ENCODE data around the gene DNAL1. TPM values are rescaled to one million over a fixed set of nuclear protein-coding genes. Genes with fewer than 3 reads are reported as not detected.
A peak's percentile ranks its signal among the peaks of the same experiment; 100 is the strongest.

DNAL1 gene
- total and polyA plus RNA-seq, 2 of the 13 experiments (the other 11 are each of a cell fraction or from before 2014, with no cell fraction given) = 1.4 to 13.3 TPM

GRCh38 chr14:73725116-73726024 lies 80.6 kb downstream of the DNAL1 start:
- Histone ChIP-seq H3K4me1 (ENCODE audit: insufficient read depth, low read length) (peaks cover 26% of the 10 kb centered on the region), H3K4me2 (ENCODE audit: low read depth, low read length) (no peak overlapping the region), H3K79me2 (ENCODE audit: insufficient read depth, low read length) (no peaks in the 10 kb centered on the region), H2AFZ (ENCODE audit: low read length) (no peak overlapping the region), H4K20me1 (ENCODE audit: insufficient read depth, low read length) (peaks cover 3% of the 10 kb centered on the region; the same call in 1 of the 2 replicates), H3K4me3 (replicated peaks in 1 of 3; ENCODE audit: insufficient read depth in 1 of 3, low read depth in 2 of 3, low read length in 3 of 3) (no peak overlapping the region), H3K36me3 (replicated peaks in 1 of 2; ENCODE audit: control insufficient read depth in 1 of 2, insufficient read depth in 2 of 2, low read length in 2 of 2) (peaks cover 46 to 92% of the 10 kb centered on the region in 2 experiments), H3K27me3 (ENCODE audit: control insufficient read depth in 1 of 2, insufficient read depth in 2 of 2, low read length in 2 of 2) (no peaks in the 10 kb centered on the region), H3K27ac (ENCODE audit: extremely low read length, insufficient read depth, low read length) (no peak overlapping the region), H3K9me3 (ENCODE audit: low read length) (no peaks in the 10 kb centered on the region), H3K9ac (ENCODE audit: insufficient read depth, low read depth, low read length) (no peak overlapping the region)
- no peak for ATAC-seq
- TF ChIP-seq KDM1A (CRISPR knock-in tag; IDR thresholded peaks at IDR 0.05) = no peak
- TF ChIP-seq, protein P1, sequence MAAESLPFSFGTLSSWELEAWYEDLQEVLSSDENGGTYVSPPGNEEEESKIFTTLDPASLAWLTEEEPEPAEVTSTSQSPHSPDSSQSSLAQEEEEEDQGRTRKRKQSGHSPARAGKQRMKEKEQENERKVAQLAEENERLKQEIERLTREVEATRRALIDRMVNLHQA (CRISPR knock-in tag; IDR thresholded peaks at IDR 0.05) = no peak
- CTCF ChIA-PET (ENCODE audit: low intra/inter-chr PET ratio, low total read pairs) = no interaction called here
- WGBS (ENCODE audit: low lambda C conversion rate) = 94% methylated on average over 8 of the region's 8 CpGs
- intact Hi-C loops (cut with micrococcal nuclease; ENCODE audit: unreplicated experiment) (no loop called here), in situ Hi-C loops (cut with HindIII; ENCODE audit: extremely low pct_ligation_motif_present, low pct_unique_long_range_greater_than_20kb) (loop anchor here (5.0 to 25.0 kb wide), 2 partner anchors 102 to 312 kb away; no protein-coding TSS in a partner anchor)
- DNase-seq (ENCODE audit: low spot score) = no peak
- POLR2A ChIA-PET = interaction anchor here (0.6 to 1.1 kb wide), 2 partner anchors 11 to 245 kb away, joined by 3 read pairs; partner anchors contain the start of gene PNMA1
- BruUV-seq (replicated peaks) = no TSS peak
- FAIRE-seq = no peak

DNA sequence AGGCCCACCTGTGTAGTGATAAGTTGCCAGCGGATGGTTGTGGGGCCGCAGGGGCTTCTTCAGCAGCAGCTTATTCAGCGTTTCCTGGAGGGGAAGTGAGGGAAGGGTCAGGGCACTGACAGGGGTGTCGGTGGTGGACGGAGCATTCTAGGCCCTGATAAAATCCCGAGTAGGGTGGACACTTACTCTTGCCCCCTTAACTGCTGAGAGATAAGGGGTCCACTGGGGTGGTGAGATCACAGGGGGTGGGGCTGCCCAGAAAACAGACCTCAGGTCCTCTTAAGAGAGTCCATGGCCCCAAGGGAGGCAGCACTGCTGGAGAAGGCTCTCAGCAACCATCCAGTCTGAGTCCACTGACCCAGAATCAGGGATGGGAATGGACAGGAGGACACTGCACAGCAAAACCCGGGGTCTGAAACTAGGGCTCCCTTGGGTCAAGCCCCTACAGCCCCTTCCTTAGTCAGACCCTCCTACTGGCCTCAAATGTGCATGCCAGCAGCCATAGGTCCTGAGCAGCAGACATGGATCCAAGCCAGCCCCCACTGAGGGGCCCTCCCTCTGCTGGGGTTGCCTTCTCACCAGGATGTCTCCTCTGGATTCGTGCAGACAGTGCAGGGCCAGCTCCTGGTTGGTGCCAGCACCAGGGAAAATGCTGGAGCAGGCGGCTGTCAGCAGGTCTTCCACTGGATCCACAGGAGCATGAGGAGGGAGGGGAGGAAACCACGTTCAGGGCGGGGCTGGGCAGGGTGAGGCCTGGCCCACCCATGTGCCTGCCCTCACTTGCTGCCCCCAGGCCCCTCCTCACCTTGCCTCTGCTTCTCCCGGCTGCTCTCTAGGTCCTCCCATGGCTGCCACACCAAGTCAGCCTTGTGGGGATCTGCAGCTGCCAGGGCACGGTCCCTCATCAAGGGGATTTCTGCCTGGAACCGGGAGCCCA lies 81.5 kb downstream of the DNAL1 start:
- BruUV-seq (replicated peaks) = no TSS peak
- H3K27ac ChIP-seq (ENCODE audit: extremely low read length, insufficient read depth, low read length) = no peak overlapping the region
- no peak for DNase-seq (ENCODE audit: low spot score)
- POLR2A ChIA-PET = interaction anchor here (0.6 kb wide), 1 partner anchor 244 kb away, joined by 3 read pairs; no protein-coding TSS in a partner anchor
- no peak overlapping the region for H3K9ac ChIP-seq (ENCODE audit: insufficient read depth, low read depth, low read length)
- TF ChIP-seq ZSCAN30 (CRISPR knock-in tag; IDR thresholded peaks at IDR 0.05) (no peak), AGO2 (optimal IDR thresholded peaks at IDR 0.05; ENCODE audit: low read depth, low read length) (peak; percentile 32)
- whole genome bisulfite sequencing (ENCODE audit: low lambda C conversion rate) = 92% methylated on average over 12 of the region's 14 CpGs
- no peaks in the 10 kb centered on the region for H3K9me3 ChIP-seq (ENCODE audit: low read length)
- peaks cover 42 to 89% of the 10 kb centered on the region in 2 experiments; a peak in 4 of 5 replicates for H3K36me3 ChIP-seq (replicated peaks in 1 of 2; ENCODE audit: control insufficient read depth in 1 of 2, insufficient read depth in 2 of 2, low read length in 2 of 2)
- ATAC-seq = no peak
- intact Hi-C loops (cut with micrococcal nuclease; ENCODE audit: unreplicated experiment) = no loop called here
- H3K27me3 ChIP-seq (ENCODE audit: control insufficient read depth in 1 of 2, insufficient read depth in 2 of 2, low read length in 2 of 2) = no peaks in the 10 kb centered on the region
- in situ Hi-C loops (cut with HindIII; ENCODE audit: extremely low pct_ligation_motif_present, low pct_unique_long_range_greater_than_20kb) = loop anchor here (5.0 to 25.0 kb wide), 2 partner anchors 101 to 311 kb away; no protein-coding TSS in a partner anchor
- CTCF ChIA-PET (ENCODE audit: low intra/inter-chr PET ratio, low total read pairs) = no interaction called here
- no peak overlapping the region for H3K4me3 ChIP-seq (replicated peaks in 1 of 3; ENCODE audit: insufficient read depth in 1 of 3, low read depth in 2 of 3, low read length in 3 of 3)
- no peak overlapping the region for H3K4me2 ChIP-seq (ENCODE audit: low read depth, low read length)
- H2AFZ ChIP-seq (ENCODE audit: low read length) = no peak overlapping the region
- H4K20me1 ChIP-seq (ENCODE audit: insufficient read depth, low read length) = peaks cover 3% of the 10 kb centered on the region; the same call in 1 of the 2 replicates
- no peaks in the 10 kb centered on the region for H3K79me2 ChIP-seq (ENCODE audit: insufficient read depth, low read length)
- no peak for FAIRE-seq
- peaks cover 26% of the 10 kb centered on the region for H3K4me1 ChIP-seq (ENCODE audit: insufficient read depth, low read length)

Measured in HepG2 (cell line).